Left lung (tissue), 10 donors: Measurements from ENCODE around the gene FAM114A1. TPM values are rescaled to one million over a fixed set of nuclear protein-coding genes. Genes with fewer than 3 reads are reported as not detected.

Source experiments
- ATAC-seq: fragments of 200-7000 bp; cut with Tn5 transposase; one replicate; pipeline ENCODE4 v1.9.1; 2020; ENCODE audit warnings: moderate library complexity
- DNase-seq, 4 donors: peaks; one replicate each; pipeline ENCODE4 v3.0.0-alpha.2; 2013 to 2020
- H3K27ac ChIP-seq, 2 donors: fragments of 200-600 bp; sonication (generic) in 1 of 2; one replicate each; pipeline versions ENCODE4 v1.5.0 to v1.8.0; 2020 to 2021
- H3K27me3 ChIP-seq, 2 donors: fragments of 200-600 bp; sonication (generic) in 1 of 2; one replicate each; pipeline versions ENCODE4 v1.5.0 to v1.8.0; 2020 to 2021
- H3K36me3 ChIP-seq, 2 donors: fragments of 200-600 bp; sonication (generic) in 1 of 2; one replicate each; pipeline versions ENCODE4 v1.5.0 to v1.8.0; 2020 to 2021
- H3K4me1 ChIP-seq, 2 donors: fragments of 200-600 bp; one replicate each; pipeline ENCODE4 v1.8.0; 2021
- H3K4me3 ChIP-seq, 2 donors: fragments of 200-600 bp; sonication (generic) in 1 of 2; one replicate each; pipeline versions ENCODE4 v1.5.0 to v1.8.0; 2020 to 2021; ENCODE audit warnings: mild to moderate bottlenecking in 1 of 2
- H3K9me3 ChIP-seq, 2 donors: fragments of 200-600 bp; sonication (generic) in 1 of 2; one replicate each; pipeline versions ENCODE4 v1.5.0 to v1.8.0; 2020 to 2021
- CTCF ChIP-seq, 2 donors: fragments of 200-600 bp; sonication (generic) in 1 of 2; IDR thresholded peaks; one replicate each; pipeline versions ENCODE4 v1.5.0 to v1.8.0; 2021; ENCODE audit warnings: antibody characterized with exemption in 2 of 2
- intact Hi-C, 2 donors: fragments of 100-400 bp; cut with DNase I; formaldehyde crosslinking; loops; one replicate each; pipeline versions ENCODE4 v1.11.2 to v1.14.2; 2022
- polyA plus RNA-seq, 6 donors: library from polyadenylated mRNA; unstranded; fragments of 120-200 nt; gene quantifications; one replicate each; pipeline ENCODE4 v1.2.1, GENCODE V29; 2013; ENCODE audit not compliant: insufficient read length in 6 of 6
- total RNA-seq, 2 donors: library from RNA; stranded (reverse); fragmentation: NEBNext Ultra II Directional; extraction: Animal tissue kit (Norgen Biotek cat#: 25700); gene quantifications; one replicate each; pipeline ENCODE4 v1.2.1, GENCODE V29; 2021
- donor health status: DM: no; HTN: yes; CAD: no.
- donor health status: DM: no; HTN: no; CAD: no.

Gene FAM114A1
- total and polyA plus RNA-seq, 8 donors = 51.5 to 81.1 (median 62.4) TPM

- H3K27ac ChIP-seq = no peak overlapping the region
- ATAC-seq (no peak), DNase-seq (no peak)
- TF ChIP-seq CTCF (IDR thresholded peaks at IDR 0.05) = no peak
- H3K9me3 ChIP-seq = no peaks in the 10 kb centered on the region
- intact Hi-C loops = no loop called here
- no peaks in the 10 kb centered on the region for H3K4me1 ChIP-seq
- H3K4me3 ChIP-seq = no peak overlapping the region
- no peaks in the 10 kb centered on the region for H3K27me3 ChIP-seq
- H3K36me3 ChIP-seq = peaks cover 0 to 28% of the 10 kb centered on the region in 2 donors
Observed at GRCh38 chr4:38946919-38947318, 79.3 kb downstream of the FAM114A1 start.

GRCh38 chr4:38948551-38948950, 80.9 kb downstream of the FAM114A1 start:
- TF ChIP-seq CTCF (IDR thresholded peaks at IDR 0.05) = no peak
- Histone ChIP-seq H3K27ac (no peak overlapping the region), H3K4me1 (no peaks in the 10 kb centered on the region), H3K9me3 (no peaks in the 10 kb centered on the region), H3K4me3 (no peak overlapping the region), H3K27me3 (no peaks in the 10 kb centered on the region), H3K36me3 (peaks cover 0 to 18% of the 10 kb centered on the region in 2 donors)
- peak; percentile 74 for ATAC-seq
- DNase-seq = peak in 2 of 4 donors; percentile 7 to 24
- intact Hi-C loops = no loop called here

- peaks cover 0 to 8% of the 10 kb centered on the region in 2 donors for H3K36me3 ChIP-seq
- no peaks in the 10 kb centered on the region for H3K9me3 ChIP-seq
- no peak overlapping the region for H3K27ac ChIP-seq
- DNase-seq (no peak), ATAC-seq (no peak)
- intact Hi-C loops = no loop called here
- no peaks in the 10 kb centered on the region for H3K4me1 ChIP-seq
- H3K4me3 ChIP-seq = no peak overlapping the region
- no peaks in the 10 kb centered on the region for H3K27me3 ChIP-seq
- TF ChIP-seq CTCF (IDR thresholded peaks at IDR 0.05) = no peak
Observed at GRCh38 chr4:38949411-38950051, 81.9 kb downstream of the FAM114A1 start.

GRCh38 chr4:38950159-38950558, 82.6 kb downstream of the FAM114A1 start:
- no peaks in the 10 kb centered on the region for H3K27me3 ChIP-seq
- H3K4me1 ChIP-seq = no peaks in the 10 kb centered on the region
- no peak overlapping the region for H3K4me3 ChIP-seq
- H3K9me3 ChIP-seq = no peaks in the 10 kb centered on the region
- intact Hi-C loops = no loop called here
- DNase-seq = no peak
- peaks cover 0 to 5% of the 10 kb centered on the region in 2 donors for H3K36me3 ChIP-seq
- no peak overlapping the region for H3K27ac ChIP-seq
- no peak for ATAC-seq
- no peak for TF ChIP-seq CTCF (IDR thresholded peaks at IDR 0.05)

- Histone ChIP-seq H3K27me3 (no peaks in the 10 kb centered on the region), H3K27ac (no peak overlapping the region), H3K4me3 (no peak overlapping the region), H3K36me3 (no peaks in the 10 kb centered on the region), H3K4me1 (no peaks in the 10 kb centered on the region), H3K9me3 (no peaks in the 10 kb centered on the region)
- ATAC-seq (no peak), DNase-seq (no peak)
- intact Hi-C loops = no loop called here
- no peak for TF ChIP-seq CTCF (IDR thresholded peaks at IDR 0.05)
Observed at GRCh38 chr4:38950734-38951133, 83.1 kb downstream of the FAM114A1 start.
